GM19452 (cell line): ENCODE data around the gene NT5C2.
"Not testable (repeated sequence)": the region's sequence is repeated elsewhere in the genome, so short reads cannot be mapped to it uniquely, and the experiment has no call there.

Experiments used
- ATAC-seq: cut with Tn5 transposase; IDR thresholded peaks from one replicate; pipeline ENCODE4 v1.9.1; 2021; ENCODE audit not compliant: unreplicated experiment

The NT5C2 gene

DNA sequence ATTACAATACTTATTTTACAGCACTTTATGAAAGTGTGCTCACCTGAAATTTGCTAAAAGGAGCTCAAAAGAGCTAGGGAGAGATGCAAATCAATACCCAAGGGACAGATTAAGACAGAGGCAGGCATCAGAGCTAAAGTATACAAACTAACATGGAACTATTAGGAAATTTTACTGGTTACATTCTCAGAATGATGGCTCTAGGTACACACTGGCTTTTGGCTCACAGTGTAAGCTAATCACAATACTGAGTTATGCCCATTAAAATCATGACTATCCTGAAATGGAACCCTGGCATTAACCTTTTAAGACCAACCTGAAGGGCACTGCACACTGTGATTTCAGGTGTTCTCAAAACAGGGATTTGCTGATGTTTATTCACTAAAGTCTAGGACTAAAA lies 98.1 kb downstream of the NT5C2 start:
- ATAC-seq, result no peak

DNA sequence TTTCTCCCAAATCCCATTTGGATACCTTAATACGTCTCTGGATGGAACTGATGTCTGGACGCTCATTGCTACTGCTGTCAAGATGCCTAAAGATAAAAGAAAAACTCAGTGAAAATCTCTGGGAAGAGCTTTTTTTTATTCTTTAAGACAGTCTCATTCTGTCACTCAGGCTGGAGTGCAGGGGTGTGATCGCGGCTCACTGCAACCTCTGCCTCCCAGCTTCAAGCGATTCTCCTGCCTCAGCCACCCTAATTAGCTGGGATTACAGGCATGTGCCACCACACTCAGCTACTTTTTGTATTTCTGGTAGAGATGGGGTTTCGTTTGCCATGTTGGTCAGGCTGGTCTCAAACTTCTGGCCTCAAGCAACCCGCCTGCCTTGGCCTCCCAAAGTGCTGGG lies 102.2 kb downstream of the NT5C2 start:
- no peak for ATAC-seq

DNA sequence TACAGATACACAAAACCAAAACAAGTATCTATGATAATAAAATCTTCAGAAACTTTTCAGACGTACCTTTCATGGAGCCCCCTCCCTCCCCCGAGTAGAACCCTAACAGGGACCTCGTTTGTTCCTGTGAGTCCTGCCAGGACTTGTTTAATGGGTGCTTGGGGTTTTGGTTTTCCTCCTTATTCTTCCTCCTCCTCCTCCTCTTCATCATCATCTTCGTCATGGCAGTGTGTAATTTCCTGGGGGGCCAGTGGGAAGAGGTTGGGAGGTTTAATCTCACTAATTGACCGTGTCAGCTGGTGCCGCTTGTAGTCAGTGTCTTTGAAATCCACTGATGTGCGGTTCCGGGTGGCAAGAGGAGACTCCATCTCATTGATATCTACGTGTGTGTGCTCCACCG lies 103.6 kb downstream of the NT5C2 start:
- ATAC-seq, result no peak

DNA sequence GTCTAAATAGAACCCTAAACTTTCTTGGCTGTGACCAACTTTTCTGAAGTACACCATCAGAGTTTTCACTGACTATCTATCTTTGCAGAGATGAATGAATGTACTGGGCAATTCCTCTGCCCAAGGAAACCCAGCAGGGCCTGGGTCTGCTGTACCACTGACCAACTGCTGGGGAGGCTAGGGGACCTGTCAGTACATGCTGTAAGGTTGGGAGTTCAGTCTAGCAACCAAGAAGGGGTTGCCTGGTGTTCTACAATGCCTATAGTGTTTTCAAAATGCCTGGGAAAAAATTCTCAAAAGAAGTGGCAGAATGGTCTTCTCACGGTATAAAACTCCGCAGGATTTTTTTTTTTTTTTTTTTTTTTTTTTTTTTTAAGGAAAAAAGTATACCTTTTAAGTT lies 106.3 kb downstream of the NT5C2 start:
- no peak for ATAC-seq

DNA sequence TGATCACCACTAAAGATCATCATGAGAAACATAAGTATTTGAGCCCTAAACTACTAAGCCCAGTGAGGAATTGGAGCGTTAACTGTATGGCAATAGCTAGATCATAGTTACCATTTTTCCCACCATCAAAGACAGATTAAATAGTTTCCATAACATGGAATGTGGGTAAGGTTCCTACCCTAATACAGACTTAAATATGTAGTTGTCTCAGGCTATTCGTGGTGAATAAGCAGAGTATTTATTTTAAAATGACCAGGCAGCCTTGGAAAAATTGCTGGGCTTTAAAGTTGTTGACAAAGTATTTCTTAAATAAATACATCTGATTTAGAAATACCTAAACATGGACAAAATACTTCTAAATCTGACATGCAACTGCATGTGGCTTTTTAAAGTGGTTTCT lies 106.8 kb downstream of the NT5C2 start:
- ATAC-seq, result no peak

DNA sequence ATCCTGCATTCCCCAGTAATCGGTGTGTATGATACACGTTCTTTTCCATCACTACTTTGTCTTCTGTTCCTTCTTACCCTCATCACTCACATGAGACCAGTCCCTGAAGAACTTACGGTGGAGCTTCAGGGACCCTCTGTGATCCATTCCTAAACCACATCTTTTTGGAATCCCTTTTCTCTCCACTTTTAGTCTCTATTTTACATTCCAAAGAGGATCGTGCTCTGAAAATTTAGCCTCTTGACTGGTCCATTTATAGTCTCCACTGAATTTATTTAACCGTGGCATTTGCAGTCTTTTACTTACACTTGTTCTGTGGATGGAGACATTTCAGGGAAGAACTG lies 109.1 kb downstream of the NT5C2 start:
- ATAC-seq, result no peak

DNA sequence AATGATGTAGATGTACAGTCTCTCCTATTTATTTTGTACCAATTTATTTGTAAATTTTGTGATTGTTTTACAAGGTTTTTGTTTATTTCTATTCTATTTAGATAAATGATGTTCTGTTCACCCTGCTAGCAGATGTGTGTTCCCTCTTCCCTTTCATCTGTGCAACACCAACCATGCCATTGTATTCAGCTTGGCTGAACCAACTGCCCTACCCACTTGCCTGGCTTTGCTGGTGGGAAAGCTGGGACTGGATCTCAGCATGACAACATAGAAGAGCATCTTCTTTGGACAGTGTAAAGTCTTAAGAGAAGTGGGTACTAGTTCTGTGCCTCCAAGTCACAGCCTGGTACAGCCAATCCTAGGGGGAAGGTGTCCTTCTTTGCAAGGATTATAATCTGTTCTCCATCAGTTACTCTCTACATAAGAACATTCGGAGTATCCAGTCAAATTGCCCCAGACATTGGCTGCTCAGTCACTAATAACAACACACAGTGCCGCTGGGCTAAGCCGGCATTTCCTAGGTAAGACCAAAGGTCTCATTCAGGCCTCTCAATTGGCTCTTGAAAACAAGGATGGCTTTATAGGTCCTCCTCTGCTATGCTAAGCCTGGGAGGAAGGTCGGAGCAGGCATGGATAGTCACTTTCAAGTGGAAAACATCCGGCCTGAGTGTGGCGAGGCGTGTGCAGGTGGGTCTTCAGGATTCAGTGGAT lies 109.7 kb downstream of the NT5C2 start:
- no peak for ATAC-seq

DNA sequence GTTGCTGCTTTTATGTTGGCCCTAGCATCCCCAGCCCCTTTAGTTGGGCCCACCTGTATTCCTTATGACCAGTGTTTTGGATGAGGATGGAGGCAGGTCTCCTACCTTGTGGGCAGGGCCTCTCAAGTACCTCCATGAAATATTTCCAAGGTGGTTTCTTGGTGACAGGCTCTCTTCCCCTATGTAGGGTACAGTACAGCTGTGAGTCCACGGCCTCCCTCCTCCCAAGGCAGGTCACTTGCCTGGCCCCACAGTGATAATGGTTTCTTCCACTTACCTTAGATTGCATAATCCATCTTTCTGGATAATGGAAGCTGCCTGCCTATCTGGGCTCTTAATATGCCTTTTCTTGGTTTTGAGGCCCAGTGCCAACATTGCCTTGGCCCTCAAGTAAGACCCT lies 110.4 kb downstream of the NT5C2 start:
- no peak for ATAC-seq

DNA sequence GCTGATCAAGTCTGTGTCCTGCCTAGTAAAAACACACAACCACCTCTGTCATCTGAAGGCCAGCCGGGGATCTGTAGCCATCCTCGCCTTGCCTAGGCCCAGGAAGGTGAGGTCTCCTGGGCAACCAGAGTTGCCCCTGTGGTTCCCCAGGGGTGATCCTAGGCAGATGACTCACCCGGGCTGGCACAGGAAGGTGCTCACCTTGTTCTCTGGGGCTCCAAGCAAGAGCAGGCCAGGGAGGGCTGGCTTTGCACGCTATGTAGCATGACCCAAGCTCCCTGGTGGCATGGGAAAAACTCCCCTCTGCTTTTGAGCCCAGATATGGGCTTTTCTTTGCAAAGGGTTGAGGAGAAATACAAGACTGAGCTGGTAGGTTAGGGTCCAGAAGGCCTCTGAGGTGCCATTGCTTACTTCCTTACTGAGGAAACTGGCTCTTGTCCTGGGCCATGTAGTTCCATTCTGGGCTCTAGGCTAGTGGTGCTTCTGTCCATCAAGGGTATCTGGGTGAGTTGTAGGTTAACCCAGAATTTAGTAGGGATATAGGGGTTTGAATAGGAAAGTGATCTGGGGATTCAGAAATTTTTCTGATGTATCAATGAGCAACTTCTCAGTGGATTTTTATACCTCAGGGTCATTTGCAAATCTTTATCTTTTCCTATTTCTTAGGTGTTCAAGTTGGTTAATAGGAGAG lies 112.0 kb downstream of the NT5C2 start:
- ATAC-seq, result no peak

DNA sequence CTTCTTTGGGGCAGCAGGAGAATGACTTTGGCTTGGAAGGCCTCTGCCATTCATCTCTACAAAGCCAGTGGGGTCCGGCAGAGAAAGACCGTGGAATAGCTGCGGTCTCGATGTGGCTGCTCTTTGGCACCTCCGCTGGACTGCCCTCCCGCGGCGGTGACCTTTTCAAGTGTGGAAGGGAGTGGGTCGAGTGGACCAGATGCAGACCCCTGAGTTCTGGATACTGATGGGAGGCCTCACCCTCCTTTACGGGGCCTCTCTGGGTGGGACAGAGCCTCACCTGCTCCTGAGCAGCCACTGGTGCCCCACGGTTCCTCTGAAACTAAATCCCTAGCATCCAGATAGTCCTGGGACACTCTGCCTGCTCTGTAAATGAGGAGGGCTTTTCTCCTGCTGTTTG lies 113.1 kb downstream of the NT5C2 start:
- ATAC-seq, result no peak

DNA sequence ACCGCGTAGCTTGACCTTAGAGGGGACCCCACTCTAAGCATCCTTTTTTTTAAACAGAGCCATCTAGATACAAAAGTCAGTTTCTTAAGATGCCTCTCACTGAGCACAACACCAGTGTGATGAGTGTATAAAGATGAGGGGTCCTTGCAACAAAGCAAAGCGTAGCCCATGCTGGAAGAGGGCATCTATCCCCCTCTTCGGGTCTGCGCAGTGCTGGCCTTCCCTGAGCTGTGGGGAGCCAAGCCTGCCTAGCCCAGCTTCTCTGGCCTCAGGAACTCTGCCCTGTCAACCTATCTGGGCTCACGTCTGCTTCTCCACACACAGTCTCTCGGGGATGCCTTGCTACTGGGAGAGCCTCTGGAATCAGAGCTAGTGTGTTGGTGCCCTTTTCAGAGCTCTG lies 114.0 kb downstream of the NT5C2 start:
- ATAC-seq, result no peak

DNA sequence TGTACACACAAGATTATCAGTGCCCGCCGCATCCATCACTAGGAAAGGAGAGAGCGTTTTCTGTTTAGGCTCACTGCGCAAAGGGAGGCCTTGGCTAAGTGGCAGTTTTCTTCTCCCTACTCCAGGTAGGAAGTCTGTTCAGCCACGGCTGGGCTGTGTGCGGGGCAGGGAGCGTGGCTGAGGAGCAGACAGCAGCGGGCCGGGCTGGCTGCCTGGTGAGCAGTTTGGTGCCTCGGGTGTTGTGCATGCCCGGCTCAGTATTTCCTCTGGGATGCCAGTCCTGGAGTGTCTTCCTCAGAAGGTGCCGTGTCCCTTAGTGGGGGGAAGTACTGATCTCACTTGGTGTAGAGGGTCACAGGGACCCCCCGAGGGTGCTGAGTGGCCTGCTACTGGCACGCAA lies 114.4 kb downstream of the NT5C2 start:
- no peak for ATAC-seq

DNA sequence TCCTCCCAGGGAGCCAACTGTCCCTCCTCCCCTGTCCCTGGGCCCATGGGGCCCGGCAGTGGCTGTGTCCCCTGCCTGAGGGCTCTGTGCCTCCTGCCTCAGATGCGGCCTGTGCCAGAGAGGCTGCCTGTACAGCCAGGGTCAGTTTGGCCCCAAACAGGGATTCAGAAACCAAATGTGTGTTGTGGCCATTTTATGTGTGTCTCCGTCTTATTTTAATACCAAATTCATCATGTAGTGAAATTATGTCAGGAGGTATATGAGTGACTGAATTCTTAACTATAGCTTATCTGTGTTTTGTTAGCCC lies 114.8 kb downstream of the NT5C2 start:
- ATAC-seq, result no peak

DNA sequence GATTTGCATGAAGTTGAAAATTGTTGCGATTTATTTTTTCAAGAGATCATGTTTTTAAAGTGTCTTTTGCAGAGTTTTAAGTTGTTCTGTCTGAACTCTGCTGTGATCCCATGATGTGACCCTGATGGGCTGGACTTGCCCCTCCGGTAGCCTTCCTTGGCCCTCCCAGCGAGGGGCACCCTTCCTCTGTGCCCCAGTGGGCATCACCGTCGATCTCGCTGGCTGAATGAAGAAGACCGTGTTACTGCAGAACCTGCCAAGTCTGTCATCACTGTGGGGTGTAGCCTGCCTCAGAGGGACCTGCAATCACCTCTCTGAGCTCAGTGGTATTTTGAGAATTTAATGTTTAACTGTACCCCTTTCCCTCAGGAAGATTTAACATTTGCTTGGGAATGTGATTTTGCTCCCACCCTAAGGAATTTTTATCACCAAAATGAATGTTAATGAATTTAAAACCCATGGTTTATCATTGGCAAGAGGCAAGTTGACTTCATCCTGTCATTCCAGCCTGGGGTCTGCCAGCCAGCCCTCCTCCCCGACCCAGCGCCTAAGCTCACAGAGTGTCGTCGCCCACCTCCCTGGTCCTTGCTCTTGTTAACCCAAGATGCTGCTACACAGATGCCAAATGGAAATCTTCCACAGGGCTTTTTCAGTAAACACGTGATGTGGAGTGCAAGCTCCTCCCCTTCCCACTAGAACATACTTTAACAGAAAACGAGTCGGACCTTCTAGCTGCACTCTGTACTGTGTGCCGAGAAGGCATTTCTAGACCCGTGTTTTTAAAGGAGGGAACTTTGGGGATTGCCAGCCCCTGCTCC lies 115.4 kb downstream of the NT5C2 start:
- no peak for ATAC-seq

DNA sequence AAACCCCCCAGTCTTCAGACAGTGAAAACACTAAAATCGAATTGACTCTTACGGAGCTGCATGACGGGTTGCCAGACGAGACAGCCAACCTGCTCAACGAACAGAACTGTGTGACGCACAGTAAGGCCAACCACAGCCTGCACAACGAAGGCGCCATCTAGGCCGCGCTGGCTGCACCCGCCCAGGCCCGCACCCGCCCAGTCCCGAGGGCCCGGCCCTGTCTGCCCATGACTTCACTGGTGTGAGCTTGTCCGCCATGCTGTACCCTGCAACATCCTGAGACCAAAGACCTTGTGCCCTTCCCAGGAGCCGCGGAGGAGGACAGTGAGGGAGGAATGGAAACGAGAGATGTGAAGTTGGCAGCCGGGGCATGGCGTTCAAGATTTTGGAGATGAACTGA lies 116.1 kb downstream of the NT5C2 start:
- ATAC-seq, result no peak

DNA sequence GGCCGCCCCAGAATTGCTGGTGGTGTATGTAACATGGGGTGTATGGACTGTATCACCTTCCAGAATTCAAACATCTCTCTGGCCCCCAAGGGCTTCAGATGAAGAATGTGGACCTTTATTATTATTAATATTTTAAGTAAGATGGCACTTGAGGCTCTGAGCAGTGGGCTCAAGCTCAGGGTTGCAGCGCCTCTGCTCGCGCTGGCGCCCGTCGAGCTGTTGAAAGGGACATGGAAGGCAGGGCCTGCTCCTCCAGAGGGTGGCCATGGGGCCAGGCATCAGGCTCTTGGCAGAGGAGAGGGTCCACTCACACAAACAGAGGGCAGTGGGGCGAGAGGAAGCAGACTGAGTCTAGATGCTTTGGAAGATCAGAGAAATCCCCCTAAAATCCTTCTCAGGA lies 120.2 kb downstream of the NT5C2 start:
- ATAC-seq, result no peak

DNA sequence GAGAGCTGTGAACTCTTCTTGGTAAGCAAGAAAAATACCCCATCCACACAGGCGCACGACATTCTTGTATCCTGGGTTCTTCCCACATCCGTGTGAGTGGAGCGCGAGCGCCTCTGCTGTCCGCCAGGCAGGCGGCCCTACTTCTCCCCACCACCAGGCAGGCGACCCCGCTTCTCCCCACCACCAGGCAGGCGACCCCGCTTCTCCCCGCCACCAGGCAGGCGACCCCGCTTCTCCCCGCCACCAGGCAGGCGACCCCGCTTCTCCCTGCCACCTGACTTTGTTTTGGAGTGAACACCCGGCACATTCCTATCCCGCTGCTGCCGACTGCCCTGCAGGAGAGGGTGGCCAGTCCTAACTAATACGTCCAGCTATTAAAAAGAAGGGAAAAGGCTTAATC lies 120.8 kb downstream of the NT5C2 start:
- no peak for ATAC-seq

DNA sequence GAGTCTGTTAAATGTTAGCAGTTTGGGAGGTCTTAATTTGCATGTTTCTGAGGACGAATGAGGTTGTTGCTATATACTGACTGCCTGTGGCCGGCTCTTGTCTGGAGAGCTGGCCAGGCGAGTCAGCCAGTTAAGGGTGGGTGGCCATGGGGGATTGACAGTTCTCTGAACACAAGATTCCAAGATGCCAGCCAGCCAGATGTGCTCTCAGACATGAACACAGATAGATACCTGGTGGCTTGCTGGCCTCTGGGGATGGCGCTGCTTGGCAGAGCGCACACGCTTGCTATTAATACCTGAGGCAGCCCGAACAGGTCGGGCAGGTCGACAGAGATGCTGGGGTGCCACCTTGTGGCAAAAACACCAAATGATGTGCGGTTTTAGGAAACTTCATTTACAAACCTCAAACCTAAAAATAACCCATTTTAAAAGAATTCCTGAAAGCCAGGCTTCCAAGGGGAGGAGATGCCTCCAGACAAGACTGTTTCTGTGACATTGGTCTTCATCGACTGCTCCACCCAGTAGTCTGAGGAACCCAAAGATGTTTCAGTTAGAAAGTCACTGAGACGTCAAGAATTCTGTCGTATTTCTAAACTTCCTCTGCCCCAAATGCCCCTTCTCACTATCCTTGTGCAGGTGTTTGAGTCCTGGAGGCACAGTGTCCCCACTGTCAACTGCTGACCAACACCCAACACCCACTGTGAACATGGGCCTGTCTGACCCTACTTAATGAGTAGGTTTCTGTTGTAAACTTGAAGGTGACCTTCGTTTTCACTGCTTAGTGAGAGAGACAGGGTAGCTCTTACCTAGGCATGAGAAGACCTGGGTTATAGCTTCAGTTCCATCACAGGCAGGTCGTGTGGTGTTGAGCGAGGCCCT lies 123.4 kb downstream of the NT5C2 start:
- ATAC-seq, result peak; percentile 23

DNA sequence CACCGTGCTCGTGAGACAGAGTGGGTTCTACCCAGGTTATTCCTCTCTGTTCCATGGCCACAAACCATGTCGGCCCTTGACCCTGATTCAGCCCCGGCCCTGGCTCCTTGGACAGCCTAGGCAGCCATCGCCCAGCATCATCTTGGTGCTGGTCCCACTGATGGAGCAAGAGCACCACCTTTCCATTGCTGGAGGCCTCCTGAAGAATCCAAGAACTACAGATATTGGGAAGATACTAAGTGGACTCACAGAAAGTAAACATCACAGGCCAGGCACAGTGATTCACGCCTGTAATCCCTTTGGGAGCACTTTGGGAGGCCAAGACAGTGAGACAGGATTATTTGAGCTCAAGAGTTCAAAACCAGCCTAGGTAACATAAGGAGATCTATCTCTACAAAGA lies 125.1 kb downstream of the NT5C2 start:
- ATAC-seq, result no peak

DNA sequence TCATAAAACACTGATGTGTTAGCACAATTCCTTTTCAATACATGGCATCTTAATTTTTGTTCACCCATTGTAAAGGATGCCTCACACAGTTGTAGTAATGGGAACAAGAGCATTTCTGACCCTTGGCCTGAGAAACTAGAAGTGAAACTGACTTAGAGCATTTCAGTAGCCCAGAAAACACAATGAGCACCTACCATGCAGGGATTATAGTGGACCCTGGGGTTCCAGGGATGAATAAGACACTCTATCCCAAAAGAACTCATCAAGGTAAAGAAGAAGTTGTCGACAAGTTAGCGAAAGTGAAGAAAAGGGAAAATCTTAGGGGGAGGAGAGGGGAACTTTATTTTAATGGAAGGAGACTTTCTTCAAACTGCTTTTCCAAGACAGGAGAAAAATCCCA lies 125.6 kb downstream of the NT5C2 start:
- no peak for ATAC-seq

DNA sequence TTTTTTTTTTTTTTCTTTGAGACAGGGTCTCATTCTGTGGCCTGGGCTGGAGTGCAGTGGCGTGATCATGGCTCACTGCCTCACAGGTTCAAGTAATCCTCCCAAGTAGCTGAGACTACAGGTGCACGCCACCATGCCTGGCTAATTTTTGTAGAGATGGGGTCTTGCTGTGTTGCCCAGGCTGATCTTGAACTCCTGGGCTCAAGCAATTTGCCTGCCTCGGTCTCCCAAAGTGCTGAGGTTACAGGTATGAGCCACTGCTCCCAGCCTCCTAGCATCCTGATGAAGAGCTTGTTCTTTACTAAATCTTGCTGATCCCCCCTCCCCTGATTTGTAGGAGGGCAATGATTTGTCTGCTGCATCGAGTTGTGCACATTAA lies 126.0 kb downstream of the NT5C2 start:
- not testable (repeated sequence) for ATAC-seq
